ENCODE results near the gene EFCAB14.
"Not testable (repeated sequence)": the region's sequence is repeated elsewhere in the genome, so short reads cannot be mapped to it uniquely, and the experiment has no call there.

Gene EFCAB14

DNA sequence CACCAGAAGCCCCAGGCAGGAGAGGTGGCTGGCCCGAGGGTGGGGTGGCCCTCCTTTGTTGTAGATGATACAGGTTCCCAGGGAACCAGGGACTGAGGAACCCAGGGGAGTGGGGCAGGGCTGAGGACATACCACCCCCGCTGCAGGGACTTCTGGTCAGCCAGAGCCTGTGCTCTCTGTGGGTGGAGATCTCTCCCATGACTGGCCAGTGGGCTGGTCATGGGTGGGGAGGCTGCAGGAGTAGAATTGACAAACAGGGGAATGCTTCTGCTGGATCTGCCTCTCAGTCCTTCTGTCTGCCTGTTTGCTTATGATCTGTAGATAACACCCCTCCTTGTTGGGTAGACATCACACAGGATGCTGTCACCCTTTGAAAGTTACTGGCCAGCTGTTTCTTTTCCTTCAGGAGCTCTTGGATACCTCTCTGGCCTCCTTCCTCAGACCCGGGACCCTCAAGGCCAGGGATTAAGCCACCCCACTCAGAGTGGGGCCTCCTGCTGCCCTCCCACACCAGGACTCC lies 2.8 kb upstream of the EFCAB14 start:
- no peak for DNase-seq (ENCODE audit: low read depth)

DNA sequence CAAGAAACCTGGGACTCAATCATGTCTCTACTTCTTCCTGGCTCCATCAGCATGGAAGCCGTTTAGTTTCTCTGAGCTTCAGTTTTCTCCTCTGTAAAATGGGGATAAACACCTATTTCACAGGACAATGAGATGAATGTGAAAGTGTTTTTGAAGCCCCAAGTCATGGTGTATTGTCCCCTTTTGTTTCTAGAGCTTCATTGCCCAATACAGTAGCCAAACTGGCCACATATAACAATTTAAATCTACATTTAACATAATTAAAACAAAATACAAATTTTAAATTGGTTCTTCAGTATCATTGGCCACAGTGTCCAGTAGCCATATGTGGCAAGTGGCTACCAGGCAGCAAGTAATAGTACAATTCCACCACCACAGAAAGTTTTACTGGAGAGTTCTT lies 2.3 kb upstream of the EFCAB14 start:
- DNase-seq (ENCODE audit: low read depth): no peak

DNA sequence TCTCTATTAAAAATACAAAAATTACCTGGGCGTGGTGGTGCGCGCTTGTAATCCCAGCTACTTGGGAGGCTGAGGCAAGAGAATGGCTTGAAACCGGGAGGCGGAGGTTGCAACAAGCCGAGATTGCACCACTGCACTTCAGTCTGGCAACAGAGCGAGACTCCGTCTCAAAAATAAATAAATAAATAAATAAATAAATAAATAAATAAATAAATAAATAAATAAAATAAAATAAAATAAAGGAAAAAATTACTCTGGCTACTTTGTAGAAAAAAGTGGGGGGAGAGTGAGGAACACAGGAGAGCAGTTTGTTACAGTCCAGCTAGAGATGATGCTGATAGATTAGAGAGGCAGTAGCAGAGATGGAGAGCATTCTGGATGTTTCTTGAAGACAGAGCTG lies 1.4 kb upstream of the EFCAB14 start:
- DNase-seq (ENCODE audit: low read depth): not testable (repeated sequence)

DNA sequence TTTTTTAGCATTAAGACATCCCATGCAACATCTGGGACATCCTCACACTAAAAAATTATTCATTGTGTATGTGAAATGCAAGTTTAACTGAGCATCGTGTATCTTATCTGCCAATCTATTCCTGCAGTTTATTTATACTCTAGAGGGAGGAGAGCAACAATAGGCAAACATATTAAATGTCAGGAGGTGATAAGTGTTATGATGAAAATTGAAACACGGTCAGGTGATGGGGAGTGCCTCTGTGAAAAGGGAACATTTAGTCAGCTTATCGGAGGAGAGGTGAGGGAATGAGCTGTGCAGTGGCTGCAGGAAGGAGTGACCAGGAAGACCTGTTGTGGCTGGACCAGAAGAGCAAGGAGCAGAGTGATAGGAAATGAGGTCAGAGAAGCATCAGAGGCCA lies 775 bp upstream of the EFCAB14 start:
- DNase-seq (ENCODE audit: low read depth): no peak

DNA sequence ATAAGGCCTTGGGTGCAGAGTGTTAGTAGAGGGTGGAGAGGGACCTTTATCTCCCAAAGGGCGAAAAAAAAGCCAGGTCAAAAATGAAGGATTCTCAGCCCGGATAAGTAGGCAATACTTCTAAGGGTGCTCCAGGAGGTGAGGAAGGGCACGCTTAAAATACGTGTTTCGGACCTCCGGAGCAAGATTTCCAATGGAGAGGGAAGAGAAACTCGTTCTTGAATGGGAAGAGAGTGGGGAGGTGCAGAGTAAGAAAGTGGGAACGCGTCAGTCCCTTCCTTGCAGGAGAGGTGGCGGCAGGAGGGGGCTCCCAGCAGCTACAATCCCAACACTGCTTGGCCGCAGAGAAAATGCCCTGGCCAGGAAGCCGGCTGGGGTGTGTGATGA lies 581 bp downstream of the EFCAB14 start:
- no peak for DNase-seq (ENCODE audit: low read depth)

DNA sequence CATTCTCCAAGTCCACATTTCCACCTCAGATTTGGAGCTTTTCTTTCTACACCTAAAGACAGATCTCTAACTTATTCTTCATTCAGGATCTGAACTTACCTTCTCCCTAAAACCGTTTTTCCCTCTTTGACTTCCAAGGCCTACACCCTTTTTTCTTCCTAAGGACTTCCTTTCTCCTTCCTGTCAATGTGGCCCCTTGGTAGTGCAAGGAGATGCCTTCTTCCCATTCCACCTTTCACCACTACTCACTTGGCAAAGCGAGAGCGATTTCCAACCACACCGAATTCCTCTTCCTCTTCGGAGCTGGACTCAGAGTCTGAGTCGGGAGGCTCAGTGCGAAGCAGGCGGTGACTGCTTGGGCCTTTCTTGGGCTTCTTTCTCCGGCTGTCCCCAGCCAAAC lies 1.3 kb downstream of the EFCAB14 start:
- DNase-seq (ENCODE audit: low read depth): no peak

DNA sequence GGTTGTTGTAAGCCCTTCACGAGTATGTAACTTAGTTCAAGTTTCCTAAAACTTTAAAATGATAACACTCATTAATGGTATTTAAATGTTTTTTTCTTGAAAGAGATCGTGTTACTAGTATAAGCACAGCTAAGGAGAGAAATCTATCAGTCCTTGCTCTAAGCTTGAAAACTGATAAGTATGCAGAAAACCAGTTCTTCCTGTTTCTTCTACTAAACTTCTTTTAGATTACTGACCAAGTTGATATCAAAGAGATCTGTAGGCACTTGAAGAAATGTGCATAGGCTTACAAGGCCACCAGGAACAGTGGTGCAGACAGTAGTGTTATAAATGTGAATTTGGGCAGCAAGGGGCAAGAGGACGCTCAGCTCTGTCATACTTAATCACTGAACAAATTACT lies 3.9 kb downstream of the EFCAB14 start:
- no peak for DNase-seq (ENCODE audit: low read depth)

DNA sequence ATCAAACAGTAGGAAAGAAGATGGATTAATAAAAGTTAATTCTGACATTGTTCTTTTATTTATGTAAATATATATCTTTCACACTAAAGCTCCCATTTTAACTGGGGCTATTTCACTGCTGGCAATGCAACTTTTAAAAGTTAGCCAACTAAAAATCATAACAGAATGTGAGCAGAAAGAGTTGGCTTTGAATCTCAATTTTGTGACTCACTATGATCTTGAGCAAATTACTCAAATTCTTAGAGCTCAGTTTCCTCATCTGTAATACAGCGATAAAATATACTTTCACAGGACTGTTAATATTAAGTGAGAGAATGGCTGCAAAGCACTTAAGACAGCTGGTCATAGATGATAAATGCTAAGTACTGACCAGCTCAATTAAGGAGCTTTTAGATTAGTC lies 10.8 kb downstream of the EFCAB14 start:
- no peak for DNase-seq (ENCODE audit: low read depth)

DNA sequence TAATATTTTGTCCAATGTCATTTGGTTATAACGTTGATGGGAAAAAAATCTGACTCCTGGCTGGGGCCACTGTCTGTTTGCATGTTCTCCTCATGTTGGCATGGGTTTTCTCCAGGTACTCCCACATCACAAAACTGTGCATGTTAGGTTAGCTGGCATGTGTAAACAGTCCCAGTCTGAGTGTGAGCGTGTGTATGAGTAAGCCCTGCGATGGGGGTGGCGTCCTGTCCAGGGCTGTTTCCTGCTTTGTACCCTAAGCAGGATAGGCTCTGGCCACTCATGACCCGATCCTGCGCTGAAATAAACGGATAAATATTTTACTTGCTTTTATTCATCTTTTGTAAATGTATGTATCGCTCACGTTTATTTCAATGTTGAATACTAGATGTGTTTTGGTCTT lies 13.5 kb downstream of the EFCAB14 start:
- no peak for DNase-seq (ENCODE audit: low read depth)

DNA sequence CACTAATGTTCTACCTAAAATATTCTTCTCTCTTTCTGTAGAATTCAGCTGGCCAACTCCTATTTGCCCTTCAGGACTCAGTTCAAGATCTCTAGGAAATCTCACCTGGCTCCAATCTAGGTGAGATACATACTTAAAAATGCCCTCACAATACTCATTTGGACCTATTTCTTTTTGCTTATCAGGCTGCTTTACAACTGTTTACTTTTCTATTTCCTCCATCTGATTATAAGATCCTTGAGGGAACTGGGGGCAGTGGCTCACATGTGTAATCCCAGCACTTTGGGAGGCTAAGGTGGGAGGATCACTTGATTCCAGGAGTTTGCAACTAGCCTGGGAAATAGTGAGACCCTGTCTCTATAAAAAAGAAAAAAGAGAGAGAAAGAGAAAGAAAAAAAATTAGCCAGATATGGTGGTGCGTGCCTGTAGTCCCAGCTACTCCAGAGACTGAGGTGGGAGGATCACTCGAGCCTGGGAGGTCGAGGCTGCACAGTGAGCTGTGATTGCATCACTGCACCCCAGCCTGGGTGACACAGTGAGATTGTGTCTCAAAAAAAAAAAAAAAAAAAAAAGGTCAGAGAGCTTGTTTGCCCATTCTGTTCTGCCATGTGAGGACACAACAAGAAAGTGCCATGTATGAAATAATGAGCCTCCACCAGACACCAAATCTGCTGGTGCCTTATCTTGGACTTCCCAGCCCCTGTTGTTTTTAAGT lies 14.8 kb downstream of the EFCAB14 start:
- DNase-seq (ENCODE audit: low read depth): no peak

DNA sequence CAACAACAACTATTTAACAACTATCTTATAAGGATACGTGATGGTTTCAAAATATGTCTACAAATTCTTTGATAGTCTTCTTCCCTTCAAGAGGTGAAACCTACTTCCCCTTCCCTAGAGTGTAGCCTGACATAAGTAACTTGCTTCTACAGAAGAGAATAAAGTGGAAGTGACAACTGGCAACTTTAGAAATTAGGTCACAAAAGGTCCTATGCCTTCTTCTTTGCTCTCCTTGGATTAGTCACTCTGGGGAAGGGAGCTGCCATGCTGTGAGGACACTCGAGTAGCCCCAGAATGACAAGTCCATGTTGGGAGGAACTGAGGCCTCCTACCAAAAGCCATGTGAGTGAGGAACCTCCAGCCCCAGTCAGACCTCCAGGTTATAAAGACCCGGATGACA lies 19.2 kb downstream of the EFCAB14 start:
- no peak for DNase-seq (ENCODE audit: low read depth)

DNA sequence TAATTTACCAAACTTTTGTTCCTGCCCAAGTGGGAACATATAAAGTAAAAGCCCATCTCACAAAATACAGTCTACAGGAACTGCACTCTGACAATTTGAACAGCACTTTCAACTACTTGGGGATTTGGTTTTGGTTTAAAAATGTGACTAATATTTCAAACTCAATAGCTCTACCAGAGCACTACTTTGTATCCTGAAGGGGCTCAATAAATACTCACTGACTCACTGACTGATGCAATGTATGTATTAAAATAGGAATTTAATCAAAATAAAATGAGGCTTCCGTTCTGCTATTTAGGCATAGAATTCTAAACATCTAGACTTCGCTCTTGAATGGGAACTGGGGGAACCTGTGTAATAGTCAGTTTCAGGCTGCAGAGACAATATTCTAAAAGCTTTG lies 21.9 kb downstream of the EFCAB14 start:
- DNase-seq (ENCODE audit: low read depth): no peak

DNA sequence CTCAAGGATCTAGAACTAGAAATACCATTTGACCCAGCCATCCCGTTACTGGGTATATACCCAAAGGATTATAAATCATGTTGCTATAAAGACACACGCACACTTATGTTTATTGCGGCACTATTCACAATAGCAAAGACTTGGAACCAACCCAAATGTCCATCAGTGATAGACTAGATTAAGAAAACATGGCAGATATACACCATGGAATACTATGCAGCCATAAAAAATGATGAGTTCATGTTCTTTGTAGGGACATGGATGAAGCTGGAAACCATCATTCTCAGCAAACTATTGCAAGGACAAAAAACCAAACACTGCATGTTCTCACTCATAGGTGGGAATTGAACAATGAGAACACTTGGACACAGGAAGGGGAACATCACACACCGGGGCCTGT lies 24.2 kb downstream of the EFCAB14 start:
- DNase-seq (ENCODE audit: low read depth): not testable (repeated sequence)

DNA sequence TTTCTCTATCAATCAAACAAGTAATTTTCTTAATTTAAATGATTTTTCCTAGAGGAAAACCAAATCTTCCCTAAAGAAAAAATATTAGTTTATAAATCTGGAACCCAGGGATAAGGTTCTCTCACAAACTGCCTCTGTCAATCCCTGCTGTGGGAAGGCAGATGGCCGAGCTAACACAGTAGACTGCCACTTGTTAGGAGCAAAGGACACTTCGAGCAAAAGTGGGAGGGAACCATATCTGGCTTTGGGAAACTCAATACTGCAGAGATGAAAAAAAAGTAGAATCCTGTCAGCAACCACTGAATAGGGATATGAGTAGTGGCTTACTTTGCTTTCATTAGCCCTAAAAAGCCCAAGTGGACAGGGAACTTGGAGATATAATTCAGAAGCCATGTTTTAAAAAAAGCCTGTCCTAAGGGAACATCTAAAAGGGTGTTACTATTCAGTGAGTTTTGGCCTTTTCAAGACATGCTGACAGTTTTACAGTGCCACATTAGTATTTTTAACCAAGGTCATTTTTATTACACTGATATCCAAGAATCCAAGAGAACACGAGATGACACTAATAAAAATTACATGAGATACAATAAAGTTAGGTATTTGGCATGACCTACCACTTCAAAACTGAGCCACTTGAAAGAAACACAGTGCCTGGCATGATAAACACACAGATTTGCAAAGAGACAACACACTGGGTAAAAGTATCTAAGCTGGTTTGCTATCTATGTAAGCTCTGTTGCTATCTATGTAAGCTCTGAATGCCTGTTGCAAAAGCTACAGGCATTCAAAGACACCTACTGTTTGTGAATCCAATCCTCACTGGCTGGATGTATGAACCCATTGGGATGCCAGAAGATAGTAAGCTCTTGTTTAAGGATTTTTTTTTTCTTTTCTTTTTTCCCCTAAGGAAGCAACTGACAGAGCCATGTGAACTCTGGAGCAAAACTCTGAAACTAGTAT lies 25.8 kb downstream of the EFCAB14 start:
- no peak for DNase-seq (ENCODE audit: low read depth)

DNA sequence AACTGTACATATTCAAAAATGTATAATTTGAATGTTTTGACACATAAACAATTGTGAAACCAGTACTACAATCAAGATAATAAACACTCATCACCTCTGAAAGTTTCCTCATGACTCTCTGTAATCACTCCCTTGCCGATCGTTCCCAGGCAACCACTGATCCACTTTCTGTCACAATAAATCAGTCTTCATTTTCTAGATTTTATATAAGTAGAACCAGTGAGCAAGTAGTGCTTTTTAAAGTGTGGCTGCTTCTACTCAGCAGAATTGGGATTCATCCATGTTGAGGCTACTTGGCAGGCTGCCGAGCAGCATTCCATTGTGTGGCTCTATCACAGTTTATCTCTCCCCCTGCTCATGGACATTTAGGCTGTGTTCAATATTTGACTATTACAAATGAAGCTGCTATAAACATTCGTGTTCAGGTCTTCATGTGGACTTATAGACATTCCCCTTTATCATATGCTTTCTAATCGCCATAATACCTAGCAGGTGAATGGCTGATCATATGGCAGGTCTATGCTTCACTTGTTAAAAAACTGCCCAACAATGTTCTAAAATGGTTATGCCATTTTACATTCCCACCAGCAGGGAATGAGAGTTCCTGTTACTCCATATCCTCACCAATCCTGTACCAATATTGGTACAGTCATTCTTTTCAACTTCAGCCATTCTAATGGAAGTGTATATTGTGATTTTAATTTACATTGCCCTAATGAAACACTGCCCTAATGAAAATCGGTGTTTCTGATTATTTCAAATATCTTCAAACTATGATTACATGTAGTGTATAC lies 26.7 kb downstream of the EFCAB14 start:
- DNase-seq (ENCODE audit: low read depth): no peak

DNA sequence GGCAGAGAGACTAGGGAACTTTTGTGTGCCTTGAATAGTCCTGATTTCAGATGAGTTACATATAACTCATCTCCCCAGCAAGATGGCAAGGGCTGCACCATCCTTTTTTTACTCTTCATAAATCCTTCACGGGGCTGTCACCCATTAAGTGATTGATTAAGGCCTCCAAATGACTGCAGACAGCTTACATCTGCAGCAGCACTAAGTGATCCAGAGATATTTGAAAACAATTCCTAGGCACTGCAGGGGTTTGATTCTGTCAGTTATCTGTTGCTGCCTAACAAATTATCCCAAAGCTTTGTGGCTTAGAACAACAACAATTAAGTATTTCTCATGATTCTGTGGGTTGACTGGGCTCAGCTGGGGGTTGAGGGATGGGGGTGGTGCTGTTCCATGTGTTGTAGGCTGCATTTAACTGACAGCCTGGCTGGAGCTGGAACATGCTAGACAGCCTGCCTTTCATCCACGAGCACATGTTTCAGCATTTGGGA lies 27.9 kb downstream of the EFCAB14 start:
- DNase-seq (ENCODE audit: low read depth): no peak

DNA sequence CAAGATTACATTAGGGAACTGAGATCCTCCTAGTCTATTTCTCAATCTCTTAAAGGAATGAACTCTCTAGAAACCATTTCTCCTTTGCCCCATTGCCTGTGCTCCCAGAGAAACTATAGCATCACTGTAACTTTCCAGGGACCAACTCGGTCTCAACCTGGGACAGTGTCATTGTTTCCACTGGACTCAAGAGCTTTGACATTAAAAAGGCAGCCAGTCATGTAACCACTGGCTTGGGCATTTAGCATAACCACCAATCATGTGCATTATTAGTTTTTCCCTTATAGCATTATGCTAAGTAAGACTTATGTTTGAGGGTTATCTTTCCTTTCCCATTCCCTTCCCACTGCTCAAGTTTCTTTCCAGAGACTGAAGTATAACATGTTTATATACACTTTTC lies 29.0 kb downstream of the EFCAB14 start:
- DNase-seq (ENCODE audit: low read depth): no peak

DNA sequence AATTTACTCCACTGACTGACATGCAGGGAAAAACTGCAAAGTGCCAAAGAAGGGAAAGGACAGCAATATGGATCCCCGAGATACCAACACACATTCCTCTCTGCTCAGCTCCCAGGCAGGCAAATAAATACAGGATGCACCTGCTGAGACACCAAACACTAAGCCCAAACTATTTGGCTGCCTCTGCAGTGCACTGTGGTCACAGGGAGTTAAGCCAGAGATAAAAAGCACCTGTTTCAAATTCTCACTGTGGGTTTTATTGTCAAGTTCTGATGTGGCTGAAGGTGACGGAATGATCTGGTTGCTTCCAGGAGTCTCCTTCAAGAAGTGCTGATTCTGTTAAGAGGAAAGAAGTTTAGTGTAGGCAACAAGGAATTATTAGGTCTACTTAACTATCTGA lies 29.6 kb downstream of the EFCAB14 start:
- no peak for DNase-seq (ENCODE audit: low read depth)

DNA sequence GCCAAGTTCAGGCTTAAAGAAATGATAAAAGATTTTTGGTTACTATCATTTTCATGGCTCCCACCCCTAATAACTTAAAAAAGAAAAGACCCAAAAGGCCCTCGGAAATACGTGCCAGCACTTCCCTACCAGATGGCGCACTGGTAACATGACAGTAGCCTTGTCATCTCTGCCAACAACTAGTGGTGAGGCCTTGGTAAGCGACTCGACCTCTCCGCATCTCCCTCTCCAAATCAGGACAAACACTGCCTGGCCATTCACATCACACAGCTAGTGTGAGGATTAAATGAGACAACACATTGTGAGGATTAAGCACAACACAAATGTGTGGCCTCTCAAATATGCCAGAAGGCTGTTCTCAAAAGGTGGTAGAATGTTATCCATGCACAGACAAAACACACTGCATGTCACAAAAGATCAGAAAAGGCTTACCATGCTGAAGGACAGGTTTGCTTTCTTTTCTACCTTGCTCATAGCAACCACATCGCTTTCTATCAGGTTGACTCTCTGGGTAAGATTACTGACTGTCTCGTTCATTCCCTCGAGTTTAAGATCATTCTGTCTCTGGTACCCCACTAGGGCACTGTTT lies 30.9 kb downstream of the EFCAB14 start:
- no peak for DNase-seq (ENCODE audit: low read depth)

DNA sequence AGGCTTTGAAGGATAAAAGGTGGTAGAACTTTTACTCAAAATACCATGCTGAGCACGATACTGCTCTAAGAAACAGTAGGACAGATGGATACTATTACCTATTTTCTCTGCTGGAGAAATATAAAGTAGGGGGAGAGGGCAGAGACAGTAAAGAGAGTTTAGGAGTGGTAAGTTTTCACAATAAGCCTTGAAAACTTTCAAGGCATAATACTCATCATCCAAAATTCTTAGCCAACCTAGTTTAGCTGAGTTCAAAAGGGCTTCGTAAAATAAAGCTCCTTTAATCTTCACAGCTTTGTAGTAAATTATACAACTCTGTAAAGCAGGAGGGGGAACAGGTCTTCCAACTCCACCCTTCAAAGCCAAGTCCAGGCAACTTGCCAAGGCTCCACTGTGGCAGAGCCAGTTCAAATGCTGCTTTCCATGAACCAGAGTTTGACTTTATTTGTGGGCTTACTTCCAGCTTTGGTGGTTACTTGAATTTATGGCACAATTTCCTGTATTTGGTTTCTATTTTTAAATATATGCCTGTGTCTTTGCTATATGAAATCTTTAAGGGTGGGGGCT lies 31.7 kb downstream of the EFCAB14 start:
- DNase-seq (ENCODE audit: low read depth): no peak

DNA sequence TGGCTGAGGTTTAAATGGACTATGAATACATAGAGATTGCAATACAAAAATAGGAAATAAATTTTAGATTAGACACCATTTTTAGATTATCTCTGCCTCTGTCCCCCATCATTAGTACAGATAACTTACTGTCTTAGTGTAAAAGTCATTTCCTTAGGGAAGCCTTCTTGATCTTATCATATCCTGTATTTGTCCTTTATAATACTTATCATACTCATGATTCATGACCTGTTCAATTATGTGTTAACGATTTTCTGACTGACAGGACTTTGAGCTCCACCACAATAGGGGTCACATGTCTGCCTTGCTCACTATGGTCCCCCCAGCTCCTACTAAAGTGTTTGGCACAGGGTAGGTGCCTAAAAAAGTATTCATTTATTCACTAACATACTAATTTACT lies 32.7 kb downstream of the EFCAB14 start:
- no peak for DNase-seq (ENCODE audit: low read depth)

DNA sequence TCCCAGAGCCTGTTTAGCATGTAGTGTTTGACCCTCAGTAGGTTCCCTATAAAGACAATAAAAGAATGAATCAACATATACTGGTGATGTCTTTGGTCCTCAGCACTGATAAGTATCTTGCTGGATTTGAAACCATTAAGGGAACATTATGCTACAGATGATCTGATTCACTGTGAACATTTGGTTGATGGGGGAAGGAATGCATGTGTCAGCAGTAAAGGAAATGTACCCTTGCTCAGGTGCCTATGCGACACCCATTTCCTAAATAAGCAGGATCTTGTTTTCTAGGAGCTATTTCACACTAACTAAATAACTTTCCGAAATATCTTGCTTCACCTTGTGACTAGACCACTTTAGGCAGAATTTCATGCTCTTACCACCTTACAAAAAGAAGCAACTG lies 34.2 kb downstream of the EFCAB14 start:
- DNase-seq (ENCODE audit: low read depth): no peak
